MM.1S (cell line): Measurements from ENCODE around the gene DEFB123.

ENCODE experiments used
- DNase-seq: peaks from one replicate; pipeline ENCODE4 v3.0.0-alpha.2; 2015
- H2AFZ ChIP-seq: fragments of 300-600 bp; sonication (generic); 2 replicates; pipeline ENCODE4 v1.6.0; 2016; ENCODE audit warnings: antibody characterized with exemption, low read length
- H3F3A ChIP-seq: fragments of 300-600 bp; sonication (generic); 2 replicates; pipeline ENCODE4 v1.6.1; 2016; ENCODE audit warnings: mild to moderate bottlenecking, antibody characterized with exemption, low read length, moderate library complexity, mixed read lengths; ENCODE audit not compliant: insufficient read depth
- H3K27ac ChIP-seq: fragments of 300-600 bp; sonication (generic); 2 replicates; pipeline ENCODE4 v1.5.1; 2016; ENCODE audit warnings: mild to moderate bottlenecking, low read length
- H3K27me3 ChIP-seq: fragments of 300-600 bp; sonication (generic); replicated peaks from 2 replicates; pipeline ENCODE4 v1.6.0; 2016; ENCODE audit warnings: low read length; ENCODE audit not compliant: insufficient read depth
- H3K36me3 ChIP-seq: fragments of 300-600 bp; sonication (generic); replicated peaks from 2 replicates; pipeline ENCODE4 v1.6.1; 2016; ENCODE audit warnings: mild to moderate bottlenecking, low read length, mixed read lengths; ENCODE audit not compliant: insufficient read depth
- H3K4me1 ChIP-seq: fragments of 300-600 bp; sonication (generic); 2 replicates; pipeline ENCODE4 v1.6.1; 2016; ENCODE audit warnings: low read length, mixed read lengths
- H3K4me2 ChIP-seq: fragments of 300-600 bp; sonication (generic); 2 replicates; pipeline ENCODE4 v1.6.0; 2016; ENCODE audit warnings: low read depth, low read length
- H3K4me3 ChIP-seq: fragments of 300-600 bp; sonication (generic); 2 replicates; pipeline ENCODE4 v1.5.1; 2016; ENCODE audit warnings: low read length, mixed read lengths
- H3K79me2 ChIP-seq: fragments of 300-600 bp; sonication (generic); 2 replicates; pipeline ENCODE4 v1.6.1; 2016; ENCODE audit warnings: mixed run types, low read length, mixed read lengths
- H3K9ac ChIP-seq: fragments of 300-600 bp; sonication (generic); 2 replicates; pipeline ENCODE4 v1.6.1; 2016; ENCODE audit warnings: low read length, mixed read lengths
- H3K9me2 ChIP-seq: fragments of 300-600 bp; sonication (generic); replicated peaks from 2 replicates; pipeline ENCODE4 v1.6.1; 2016; ENCODE audit warnings: mild to moderate bottlenecking, low read length, mixed read lengths; ENCODE audit not compliant: insufficient read depth
- H3K9me3 ChIP-seq: fragments of 300-600 bp; sonication (generic); replicated peaks from 2 replicates; pipeline ENCODE4 v1.6.1; 2016; ENCODE audit warnings: mild to moderate bottlenecking, low read length, mixed read lengths; ENCODE audit not compliant: insufficient read depth
- H4K20me1 ChIP-seq: fragments of 300-600 bp; sonication (generic); 2 replicates; pipeline ENCODE4 v1.6.1; 2016; ENCODE audit warnings: mild to moderate bottlenecking, low read length, moderate library complexity, mixed read lengths; ENCODE audit not compliant: insufficient read depth
- CTCF ChIP-seq: fragments of 300-600 bp; sonication (generic); IDR thresholded peaks from 2 replicates; pipeline ENCODE4 v1.5.1; 2016; ENCODE audit warnings: antibody characterized with exemption, low read length, mixed read lengths
- EZH2 ChIP-seq: fragments of 300-600 bp; sonication (generic); optimal IDR thresholded peaks from 2 replicates; pipeline ENCODE3; 2017; ENCODE audit warnings: low read depth, mild to moderate bottlenecking, antibody characterized with exemption, low read length, mixed read lengths
- EZH2phosphoT487 ChIP-seq: fragments of 300-600 bp; sonication (generic); IDR thresholded peaks from 2 replicates; pipeline ENCODE4 v1.6.1; 2018; ENCODE audit warnings: antibody characterized with exemption, low read length

The DEFB123 gene

GRCh38 chr20:31484001-31484400, 43.6 kb downstream of the DEFB123 start:
- no peaks in the 10 kb centered on the region for H3K9me2 ChIP-seq
- no peaks in the 10 kb centered on the region for H3F3A ChIP-seq
- H3K4me3 ChIP-seq: no peak overlapping the region
- no peak overlapping the region for H3K4me2 ChIP-seq
- H3K27me3 ChIP-seq: no peaks in the 10 kb centered on the region
- H3K9me3 ChIP-seq: no peaks in the 10 kb centered on the region
- DNase-seq: no peak
- H3K36me3 ChIP-seq: no peaks in the 10 kb centered on the region
- no peak overlapping the region for H3K9ac ChIP-seq
- H4K20me1 ChIP-seq: no peaks in the 10 kb centered on the region
- H3K4me1 ChIP-seq: no peaks in the 10 kb centered on the region
- no peak overlapping the region for H2AFZ ChIP-seq
- no peak overlapping the region for H3K27ac ChIP-seq
- no peaks in the 10 kb centered on the region for H3K79me2 ChIP-seq
- TF ChIP-seq EZH2phosphoT487: no peak
- TF ChIP-seq EZH2: no peak
- TF ChIP-seq CTCF: no peak

GRCh38 chr20:31485450-31486339, 45.3 kb downstream of the DEFB123 start:
- no peak for TF ChIP-seq EZH2
- TF ChIP-seq EZH2phosphoT487: no peak
- no peak for TF ChIP-seq CTCF
- Histone ChIP-seq H3K4me1 (no peaks in the 10 kb centered on the region), H3K9ac (no peak overlapping the region), H3K9me3 (no peaks in the 10 kb centered on the region), H3K4me3 (no peak overlapping the region), H3K4me2 (no peak overlapping the region), H3K9me2 (no peaks in the 10 kb centered on the region), H3F3A (no peaks in the 10 kb centered on the region), H3K27ac (no peak overlapping the region), H3K79me2 (no peaks in the 10 kb centered on the region), H3K36me3 (no peaks in the 10 kb centered on the region), H3K27me3 (no peaks in the 10 kb centered on the region), H2AFZ (no peak overlapping the region), H4K20me1 (no peaks in the 10 kb centered on the region)
- DNase-seq: no peak

- TF ChIP-seq CTCF (no peak), EZH2 (no peak), EZH2phosphoT487 (no peak)
- no peaks in the 10 kb centered on the region for H3K27me3 ChIP-seq
These were observed 47.7 kb downstream of the DEFB123 start for GRCh38 chr20:31488115-31488514.

More at GRCh38 chr20:31488115-31488514, 47.7 kb downstream of the DEFB123 start:
- Histone ChIP-seq H3K9me2 (no peaks in the 10 kb centered on the region), H3K27ac (no peak overlapping the region), H3F3A (no peaks in the 10 kb centered on the region), H2AFZ (no peak overlapping the region), H3K9ac (no peak overlapping the region), H3K4me1 (no peaks in the 10 kb centered on the region), H3K9me3 (no peaks in the 10 kb centered on the region), H3K4me2 (no peak overlapping the region), H3K36me3 (no peaks in the 10 kb centered on the region), H3K79me2 (no peaks in the 10 kb centered on the region), H4K20me1 (no peaks in the 10 kb centered on the region), H3K4me3 (no peak overlapping the region)
- DNase-seq: no peak
